H1 (cell line): ENCODE measurements around the gene JPT2. TPM values are rescaled to one million over a fixed set of nuclear protein-coding genes. Genes with fewer than 3 reads are reported as not detected.

Source experiments
- CTCF ChIA-PET: fragments of 300-600 bp; sonication (Branson Sonifier 250); formaldehyde crosslinking; loops from one replicate; lab custom pipeline; 2021; ENCODE audit not compliant: partially characterized antibody; lab: Charles Lee
- POLR2A ChIA-PET: fragments of 300-600 bp; sonication (Branson Sonifier 250); formaldehyde crosslinking; loops from one replicate; lab custom pipeline; 2021; ENCODE audit warnings: inconsistent platforms; ENCODE audit not compliant: partially characterized antibody; lab: Charles Lee
- DNase-seq, 2 experiments: peaks; one replicate each; pipeline versions ENCODE4 v3.0.0 to v3.0.0-alpha.2; 2010 to 2022; ENCODE audit warnings: low spot score in 2 of 2, low read depth in 1 of 2, mixed read lengths in 1 of 2
- FAIRE-seq: peaks from 2 replicates; lab custom pipeline; 2011; peaks lifted over from hg19 to GRCh38; lab: Jason Lieb, UNC
- H2AFZ ChIP-seq: 2 replicates; pipeline ENCODE4 v1.8.1; 2012; ENCODE audit warnings: low read length, inconsistent platforms
- H2AK5ac ChIP-seq: 2 replicates; pipeline ENCODE4 v1.6.1; 2013; ENCODE audit warnings: low read depth, low read length
- H2BK120ac ChIP-seq: replicated peaks from 2 replicates; pipeline ENCODE3; 2013; ENCODE audit warnings: low read depth, low read length, inconsistent platforms
- H2BK12ac ChIP-seq: 2 replicates; pipeline ENCODE4 v1.6.1; 2013; ENCODE audit warnings: low read depth, low read length
- H2BK15ac ChIP-seq: 2 replicates; pipeline ENCODE4 v1.6.1; 2013; ENCODE audit warnings: low read length
- H2BK20ac ChIP-seq: 2 replicates; pipeline ENCODE4 v1.6.1; 2013; ENCODE audit warnings: low read length
- H2BK5ac ChIP-seq: 2 replicates; pipeline ENCODE4 v1.6.1; 2013; ENCODE audit warnings: low read depth, low read length
- H3K14ac ChIP-seq: 2 replicates; pipeline ENCODE4 v1.6.1; 2013; ENCODE audit warnings: inconsistent platforms; ENCODE audit not compliant: insufficient read length
- H3K18ac ChIP-seq: 2 replicates; pipeline ENCODE4 v1.6.1; 2013; ENCODE audit warnings: low read length; ENCODE audit errors: extremely low read depth
- H3K23ac ChIP-seq: 2 replicates; pipeline ENCODE4 v1.6.1; 2013; ENCODE audit warnings: inconsistent platforms; ENCODE audit not compliant: insufficient read length
- H3K23me2 ChIP-seq: 2 replicates; pipeline ENCODE4 v1.6.1; 2013; ENCODE audit warnings: low read depth, low read length
- H3K27ac ChIP-seq: 2 replicates; pipeline ENCODE4 v1.6.1; 2011; ENCODE audit warnings: low read depth, low read length, inconsistent platforms
- H3K27me3 ChIP-seq, 4 experiments: replicated peaks in 1 of 4; 1 replicate in 1 of 4; 2 replicates in 3 of 4; pipeline versions ENCODE4 v1.6.1 to v1.8.1; 2011 to 2013; ENCODE audit warnings: low read length in 3 of 4, mild to moderate bottlenecking in 3 of 4, inconsistent platforms in 2 of 4, mixed read lengths in 2 of 4, moderate library complexity in 1 of 4; ENCODE audit not compliant: control insufficient read depth in 3 of 4, insufficient read depth in 3 of 4; ENCODE audit errors: extremely low read depth in 1 of 4
- H3K36me3 ChIP-seq, 4 experiments: 2 replicates each; pipeline versions ENCODE4 v1.6.1 to v1.8.1; 2011 to 2013; ENCODE audit warnings: mild to moderate bottlenecking in 4 of 4, low read length in 3 of 4, moderate library complexity in 2 of 4, control low read depth in 1 of 4, inconsistent platforms in 1 of 4; ENCODE audit not compliant: insufficient read depth in 4 of 4, control insufficient read depth in 2 of 4
- H3K4ac ChIP-seq: replicated peaks from 2 replicates; pipeline ENCODE3; 2013; ENCODE audit warnings: low read length, low read depth, mixed read lengths, inconsistent platforms; ENCODE audit not compliant: insufficient read length
- H3K4me1 ChIP-seq, 4 experiments: replicated peaks in 1 of 4; 1 replicate in 1 of 4; 2 replicates in 3 of 4; pipeline versions ENCODE4 v1.6.1 to v1.8.1; 2011 to 2013; ENCODE audit warnings: low read length in 3 of 4, inconsistent platforms in 2 of 4, mixed read lengths in 1 of 4; ENCODE audit not compliant: insufficient read depth in 4 of 4, control insufficient read depth in 3 of 4
- H3K4me2 ChIP-seq, 2 experiments: 2 replicates each; pipeline versions ENCODE4 v1.6.1 to v1.8.1; 2011 to 2013; ENCODE audit warnings: low read depth in 2 of 2, low read length in 2 of 2, control low read depth in 1 of 2, inconsistent platforms in 1 of 2, mild to moderate bottlenecking in 1 of 2; ENCODE audit not compliant: insufficient read depth in 1 of 2
- H3K4me3 ChIP-seq, 4 experiments: fragments of 200-600, 300-600 bp in 1 of 4; sonication (generic), shearing (Covaris generic), sonication (Bioruptor Twin) in 1 of 4; 2 replicates each; pipeline versions ENCODE4 v1.5.1 to v1.8.1; 2011 to 2016; ENCODE audit warnings: low read length in 4 of 4, low read depth in 3 of 4, control low read depth in 2 of 4, inconsistent platforms in 2 of 4, mild to moderate bottlenecking in 2 of 4, mixed read lengths in 1 of 4, moderate library complexity in 1 of 4; ENCODE audit not compliant: insufficient read depth in 2 of 4; ENCODE audit errors: extremely low read depth in 1 of 4
- H3K56ac ChIP-seq: replicated peaks from 2 replicates; pipeline ENCODE3; 2013; ENCODE audit warnings: low read depth, mild to moderate bottlenecking, mixed read lengths, low read length, inconsistent platforms; ENCODE audit not compliant: insufficient read length
- H3K79me1 ChIP-seq: 2 replicates; pipeline ENCODE4 v1.6.1; 2013; ENCODE audit warnings: low read depth, low read length, control low read depth
- H3K79me2 ChIP-seq, 2 experiments: 2 replicates each; pipeline versions ENCODE4 v1.6.1 to v1.8.1; 2012 to 2013; ENCODE audit warnings: low read length in 2 of 2, mild to moderate bottlenecking in 2 of 2, inconsistent platforms in 1 of 2; ENCODE audit not compliant: insufficient read depth in 2 of 2, control insufficient read depth in 1 of 2
- H3K9ac ChIP-seq, 4 experiments: replicated peaks in 1 of 4; 1 replicate in 1 of 4; 2 replicates in 3 of 4; pipeline versions ENCODE4 v1.6.1 to v1.8.1; 2011 to 2013; ENCODE audit warnings: low read depth in 3 of 4, low read length in 3 of 4, control low read depth in 2 of 4, mild to moderate bottlenecking in 2 of 4, moderate library complexity in 2 of 4, inconsistent platforms in 1 of 4; ENCODE audit errors: extremely low read depth in 1 of 4
- H3K9me3 ChIP-seq, 2 experiments: 2 replicates each; pipeline versions ENCODE4 v1.6.1 to v1.8.1; 2012 to 2013; ENCODE audit warnings: mild to moderate bottlenecking in 2 of 2, moderate library complexity in 2 of 2, control low read depth in 1 of 2, inconsistent platforms in 1 of 2, low read depth in 1 of 2, low read length in 1 of 2, mixed read lengths in 1 of 2; ENCODE audit not compliant: insufficient read depth in 2 of 2
- H4K20me1 ChIP-seq, 2 experiments: replicated peaks in 1 of 2; 2 replicates each; pipeline versions ENCODE3 to v1.8.1; 2011 to 2013; ENCODE audit warnings: inconsistent platforms in 2 of 2, low read length in 2 of 2, mild to moderate bottlenecking in 1 of 2; ENCODE audit not compliant: insufficient read depth in 2 of 2, control insufficient read depth in 1 of 2
- H4K5ac ChIP-seq: 2 replicates; pipeline ENCODE4 v1.6.1; 2013; ENCODE audit warnings: low read length, low read depth, mixed read lengths, inconsistent platforms; ENCODE audit not compliant: insufficient read length
- H4K8ac ChIP-seq: 2 replicates; pipeline ENCODE4 v1.8.0; 2013; ENCODE audit warnings: mild to moderate bottlenecking, moderate library complexity, low read length, inconsistent platforms; ENCODE audit not compliant: insufficient read depth; ENCODE audit errors: extremely low read depth
- H4K91ac ChIP-seq: replicated peaks from 2 replicates; pipeline ENCODE3; 2013; ENCODE audit warnings: low read length, mixed read lengths, inconsistent platforms; ENCODE audit not compliant: insufficient read length
- ASH2L ChIP-seq: fragments of 200-600, 300-600 bp; sonication (generic); IDR thresholded peaks from one replicate; pipeline ENCODE4 v1.7.1; 2017; ENCODE audit warnings: low read length
- ATF3 ChIP-seq: IDR thresholded peaks from 2 replicates; pipeline ENCODE4 v1.6.1; 2011; ENCODE audit warnings: low read depth, mild to moderate bottlenecking, low read length; ENCODE audit not compliant: insufficient read depth
- BCL11A ChIP-seq, 2 experiments: IDR thresholded peaks; one replicate each; pipeline ENCODE4 v1.6.1; 2011; ENCODE audit warnings: low read depth in 2 of 2, low read length in 2 of 2, mild to moderate bottlenecking in 2 of 2
- CBX5 ChIP-seq: fragments of 300-800, 300-1000 bp; sonication (generic); IDR thresholded peaks from 2 replicates; pipeline ENCODE4 v1.7.1; 2016; ENCODE audit warnings: antibody characterized with exemption, low read length, low read depth
- CHD1 ChIP-seq: IDR thresholded peaks from 2 replicates; pipeline ENCODE4 v1.6.1; 2012; ENCODE audit warnings: low read depth, low read length, improper control_type of control experiment
- E2F6 ChIP-seq: IDR thresholded peaks from 2 replicates; pipeline ENCODE4 v1.6.1; 2012; ENCODE audit warnings: inconsistent platforms
- HDAC6 ChIP-seq: IDR thresholded peaks from one replicate; pipeline ENCODE4 v1.7.1; 2012; ENCODE audit warnings: low read depth, mild to moderate bottlenecking, inconsistent platforms, low read length, moderate library complexity
- KDM1A ChIP-seq: fragments of 200-600, 300-600 bp; sonication (generic); IDR thresholded peaks from 2 replicates; pipeline ENCODE4 v1.7.1; 2016; ENCODE audit warnings: mild to moderate bottlenecking, low read length, borderline replicate concordance
- RBBP5 ChIP-seq: IDR thresholded peaks from 2 replicates; pipeline ENCODE4 v1.7.1; 2012; ENCODE audit warnings: low read depth, mild to moderate bottlenecking, inconsistent platforms, low read length, moderate library complexity, borderline replicate concordance
- RFX5 ChIP-seq: IDR thresholded peaks from 2 replicates; pipeline ENCODE4 v1.6.1; 2011; ENCODE audit warnings: low read depth, low read length, improper control_type of control experiment, borderline replicate concordance
- SIN3A ChIP-seq, 2 experiments: IDR thresholded peaks in 1 of 2; conservative IDR thresholded peaks in 1 of 2; 2 replicates each; pipeline ENCODE4 v1.6.1; 2011 to 2012; ENCODE audit warnings: low read length in 2 of 2, improper control_type of control experiment in 1 of 2, low read depth in 1 of 2, mild to moderate bottlenecking in 1 of 2
- SIRT6 ChIP-seq: IDR thresholded peaks from one replicate; pipeline ENCODE4 v1.7.1; 2012; ENCODE audit warnings: low read length, inconsistent platforms
- TEAD4 ChIP-seq: IDR thresholded peaks from 2 replicates; pipeline ENCODE4 v1.6.1; 2012; ENCODE audit warnings: low read depth, low read length, inconsistent platforms, mixed read lengths
- WGBS, 2 experiments: shearing (Covaris generic) in 1 of 2; methylation state at CpG; one replicate each; pipeline versions ENCODE4 v1.1.6 to v1.1.7; 2013 to 2015; ENCODE audit warnings: low lambda C conversion rate in 2 of 2, mixed read lengths in 2 of 2, inconsistent platforms in 1 of 2, low coverage in 1 of 2, missing lambda C conversion rate in 1 of 2; ENCODE audit not compliant: insufficient replicate concordance in 2 of 2, insufficient coverage in 1 of 2, insufficient read length in 1 of 2; ENCODE audit errors: extremely low coverage in 1 of 2, missing lambda C conversion rate in 1 of 2; 5-methylcytosine and 5-hydroxymethylcytosine counted together
- polyA plus RNA-seq, 7 experiments: library from polyadenylated mRNA; depleted of rRNA in 3 of 7; stranded (reverse) in 5 of 7; unstranded in 2 of 7; fragments of >200 nt in 5 of 7; fragments of 200-250 nt in 2 of 7; gene quantifications; 1 replicate in 5 of 7; 2 replicates in 1 of 7; 4 replicates in 1 of 7; pipeline versions ENCODE4 v1.2.1 to v1.2.3, GENCODE V29; 2011 to 2013; ENCODE audit warnings: missing spikeins in 2 of 7, mixed read lengths in 2 of 7
- total RNA-seq: library from RNA; stranded (reverse); fragmentation: NEBNext Ultra II Directional; extraction: Animal tissue kit (Norgen Biotek cat#: 25700); gene quantifications from 2 replicates; pipeline ENCODE4 v1.2.1, GENCODE V29; 2021

JPT2 gene
- total and polyA plus RNA-seq, 2 of the 8 experiments (the other 6 are each of a cell fraction or from before 2014, with no cell fraction given) = 67.6 to 197 TPM

GRCh38 chr16:1709356-1709755 is 31.3 kb downstream of the JPT2 start:
- peaks cover 17 to 32% of the 10 kb centered on the region in 2 experiments for H4K20me1 ChIP-seq
- no peak for TF ChIP-seq SIRT6
- no peak for TF ChIP-seq KDM1A
- no peak for TF ChIP-seq E2F6
- TF ChIP-seq ATF3 = no peak
- no peak for TF ChIP-seq CBX5
- no peak for TF ChIP-seq RBBP5
- no peak for TF ChIP-seq HDAC6
- TF ChIP-seq RFX5 = no peak
- no peak for TF ChIP-seq SIN3A (conservative IDR thresholded peaks at IDR 0.05 in 1 of 2, IDR thresholded peaks at IDR 0.05 in 1 of 2; ENCODE audit: low read depth in 1 of 2, low read length in 2 of 2)
- TF ChIP-seq BCL11A (IDR thresholded peaks at IDR 0.05; ENCODE audit: low read depth in 2 of 2, low read length in 2 of 2) = no peak
- TF ChIP-seq ASH2L = no peak
- no peak for TF ChIP-seq CHD1
- no peak for TF ChIP-seq TEAD4

More at GRCh38 chr16:1709356-1709755, 31.3 kb downstream of the JPT2 start:
- Histone ChIP-seq H3K9me3 (no peaks in the 10 kb centered on the region), H3K4me3 (no peak overlapping the region), H3K9ac (no peak overlapping the region), H2BK20ac (no peak overlapping the region), H2BK15ac (no peak overlapping the region), H2BK120ac (no peak overlapping the region), H4K8ac (no peak overlapping the region), H3K56ac (no peak overlapping the region), H2AK5ac (no peak overlapping the region), H3K79me2 (peaks cover 3 to 56% of the 10 kb centered on the region in 2 experiments), H3K27me3 (no peaks in the 10 kb centered on the region), H4K5ac (no peak overlapping the region), H3K36me3 (no peaks in the 10 kb centered on the region; a peak in 1 of 8 replicates), H4K91ac (no peak overlapping the region), H3K27ac (no peak overlapping the region), H3K23ac (no peak overlapping the region), H3K14ac (no peak overlapping the region), H3K79me1 (peaks cover 18% of the 10 kb centered on the region), H3K23me2 (peaks cover 11% of the 10 kb centered on the region), H3K4me2 (no peak overlapping the region), H3K18ac (no peak overlapping the region), H2BK12ac (no peak overlapping the region), H3K4ac (no peak overlapping the region), H3K4me1 (peaks cover 11 to 30% (median 15%) of the 10 kb centered on the region in 4 experiments), H2AFZ (no peak overlapping the region), H2BK5ac (no peak overlapping the region)
- CTCF ChIA-PET = interaction anchor here (0.9 to 2.4 kb wide), 2 partner anchors 10 to 55 kb away, joined by 3 to 8 read pairs; no protein-coding TSS in a partner anchor
- DNase-seq = no peak
- FAIRE-seq = no peak
- POLR2A ChIA-PET = interaction anchor here (1.5 kb wide), 1 partner anchor 9 kb away, joined by 3 read pairs; no protein-coding TSS in a partner anchor
- 84% methylated on average over 15 of the region's 15 CpGs; no CpG with 5 or more reads in 1 of the 2 experiments for WGBS, 2 experiments
